Measurements from ENCODE around the gene SCYGR1. TPM values are rescaled to one million over a fixed set of nuclear protein-coding genes. Genes with fewer than 3 reads are reported as not detected.
"Not testable (repeated sequence)": the region's sequence is repeated elsewhere in the genome, so short reads cannot be mapped to it uniquely, and the experiment has no call there.

Gene SCYGR1
- total RNA-seq, 2 donors from 2014 or later = not detected

GRCh38 chr2:227394401-227394800 is 6.7 kb upstream of the SCYGR1 start:
- no peaks in the 10 kb centered on the region for H3K9me3 Mint-ChIP-seq
- no peak overlapping the region for H3K27ac Mint-ChIP-seq
- H3K4me1 Mint-ChIP-seq (ENCODE audit: low read depth in 2 of 2) = peaks cover 3 to 5% of the 10 kb centered on the region in 2 donors
- no peaks in the 10 kb centered on the region for H3K36me3 Mint-ChIP-seq
- H3K27me3 Mint-ChIP-seq = peaks cover 5 to 7% of the 10 kb centered on the region in 2 donors
- no peak for DNase-seq (ENCODE audit: low spot score)
- no peak for ATAC-seq
- H3K4me3 Mint-ChIP-seq = no peak overlapping the region

- Mint-ChIP-seq H3K36me3 (no peaks in the 10 kb centered on the region), H3K27me3 (peaks cover 7% of the 10 kb centered on the region in 2 donors), H3K4me3 (no peak overlapping the region), H3K9me3 (no peaks in the 10 kb centered on the region), H3K4me1 (ENCODE audit: low read depth in 2 of 2) (no peaks in the 10 kb centered on the region), H3K27ac (no peak overlapping the region)
- ATAC-seq (no peak), DNase-seq (ENCODE audit: low spot score) (no peak)
Measured at GRCh38 chr2:227390468-227391256, 2.9 kb upstream of the SCYGR1 start.

GRCh38 chr2:227389661-227390060 is 1.9 kb upstream of the SCYGR1 start:
- no peak for DNase-seq (ENCODE audit: low spot score)
- Mint-ChIP-seq H3K9me3 (no peaks in the 10 kb centered on the region), H3K27ac (no peak overlapping the region), H3K4me3 (no peak overlapping the region), H3K36me3 (no peaks in the 10 kb centered on the region), H3K27me3 (peaks cover 7% of the 10 kb centered on the region in 2 donors), H3K4me1 (ENCODE audit: low read depth in 2 of 2) (no peaks in the 10 kb centered on the region)
- no peak for ATAC-seq

GRCh38 chr2:227389231-227389630 is 1.5 kb upstream of the SCYGR1 start:
- no peaks in the 10 kb centered on the region for H3K4me1 Mint-ChIP-seq (ENCODE audit: low read depth in 2 of 2)
- DNase-seq (ENCODE audit: low spot score) (no peak), ATAC-seq (no peak)
- no peaks in the 10 kb centered on the region for H3K36me3 Mint-ChIP-seq
- H3K27ac Mint-ChIP-seq = no peak overlapping the region
- no peaks in the 10 kb centered on the region for H3K9me3 Mint-ChIP-seq
- peaks cover 7% of the 10 kb centered on the region in 2 donors for H3K27me3 Mint-ChIP-seq
- no peak overlapping the region for H3K4me3 Mint-ChIP-seq

- Mint-ChIP-seq H3K4me1 (ENCODE audit: low read depth in 2 of 2) (no peaks in the 10 kb centered on the region), H3K4me3 (no peak overlapping the region), H3K9me3 (no peaks in the 10 kb centered on the region), H3K27ac (no peak overlapping the region), H3K36me3 (no peaks in the 10 kb centered on the region), H3K27me3 (peaks cover 10 to 12% of the 10 kb centered on the region in 2 donors)
- ATAC-seq = no peak
- DNase-seq (ENCODE audit: low spot score) = no peak
Measured at GRCh38 chr2:227388537-227389011, 825 bp upstream of the SCYGR1 start.

GRCh38 chr2:227386630-227387029 is 1.1 kb downstream of the SCYGR1 start:
- H3K4me1 Mint-ChIP-seq (ENCODE audit: low read depth in 2 of 2) = no peaks in the 10 kb centered on the region
- no peak overlapping the region for H3K4me3 Mint-ChIP-seq
- H3K27ac Mint-ChIP-seq = no peak overlapping the region
- peaks cover 15 to 16% of the 10 kb centered on the region in 2 donors for H3K27me3 Mint-ChIP-seq
- no peaks in the 10 kb centered on the region for H3K36me3 Mint-ChIP-seq
- H3K9me3 Mint-ChIP-seq = no peaks in the 10 kb centered on the region
- ATAC-seq = no peak
- no peak for DNase-seq (ENCODE audit: low spot score)

- ATAC-seq (no peak), DNase-seq (ENCODE audit: low spot score) (no peak)
- H3K9me3 Mint-ChIP-seq = no peaks in the 10 kb centered on the region
- no peak overlapping the region for H3K27ac Mint-ChIP-seq
- H3K4me1 Mint-ChIP-seq (ENCODE audit: low read depth in 2 of 2) = no peaks in the 10 kb centered on the region
- H3K36me3 Mint-ChIP-seq = no peaks in the 10 kb centered on the region
- H3K4me3 Mint-ChIP-seq = no peak overlapping the region
- H3K27me3 Mint-ChIP-seq = peaks cover 18 to 26% of the 10 kb centered on the region in 2 donors
Measured at GRCh38 chr2:227383686-227384085, 4.1 kb downstream of the SCYGR1 start.

GRCh38 chr2:227382241-227382835 is 5.4 kb downstream of the SCYGR1 start:
- not testable (repeated sequence) for H3K9me3 Mint-ChIP-seq; H3K4me1 Mint-ChIP-seq (ENCODE audit: low read depth in 2 of 2); ATAC-seq; H3K36me3 Mint-ChIP-seq; DNase-seq (ENCODE audit: low spot score); H3K4me3 Mint-ChIP-seq; H3K27ac Mint-ChIP-seq
- H3K27me3 Mint-ChIP-seq = peaks cover 20 to 29% of the 10 kb centered on the region in 2 donors

GRCh38 chr2:227379095-227379494 is 8.7 kb downstream of the SCYGR1 start, which contains the start of gene TM4SF20:
Gene TM4SF20, minus strand, starts transcription at chr2:227379306. Its CDS starts 38 bp downstream, at chr2:227379268.
- H3K27me3 Mint-ChIP-seq = peaks cover 16 to 31% of the 10 kb centered on the region in 2 donors
- H3K36me3 Mint-ChIP-seq = no peaks in the 10 kb centered on the region
- ATAC-seq = no peak
- H3K9me3 Mint-ChIP-seq = no peaks in the 10 kb centered on the region
- no peak within 1 kb of the TSS for H3K4me3 Mint-ChIP-seq
- H3K4me1 Mint-ChIP-seq (ENCODE audit: low read depth in 2 of 2) = peaks cover 0 to 4% of the 10 kb centered on the region in 2 donors
- no peak within 1 kb of the TSS for H3K27ac Mint-ChIP-seq
- DNase-seq (ENCODE audit: low spot score) = no peak

GRCh38 chr2:227378371-227378782 is 9.4 kb downstream of the SCYGR1 start:
- Mint-ChIP-seq H3K36me3 (no peaks in the 10 kb centered on the region), H3K27ac (no peak overlapping the region), H3K4me1 (ENCODE audit: low read depth in 2 of 2) (peaks cover 0 to 4% of the 10 kb centered on the region in 2 donors), H3K4me3 (no peak overlapping the region), H3K27me3 (peaks cover 14 to 24% of the 10 kb centered on the region in 2 donors), H3K9me3 (no peaks in the 10 kb centered on the region)
- ATAC-seq (no peak), DNase-seq (ENCODE audit: low spot score) (no peak)

GRCh38 chr2:227377467-227378351 is 10.0 kb downstream of the SCYGR1 start:
- Mint-ChIP-seq H3K27ac (no peak overlapping the region), H3K9me3 (no peaks in the 10 kb centered on the region), H3K27me3 (peaks cover 19 to 29% of the 10 kb centered on the region in 2 donors), H3K36me3 (no peaks in the 10 kb centered on the region), H3K4me1 (ENCODE audit: low read depth in 2 of 2) (peaks cover 3 to 4% of the 10 kb centered on the region in 2 donors), H3K4me3 (no peak overlapping the region)
- DNase-seq (ENCODE audit: low spot score) (no peak), ATAC-seq (no peak)

- no peaks in the 10 kb centered on the region for H3K9me3 Mint-ChIP-seq
- no peak overlapping the region for H3K27ac Mint-ChIP-seq
- no peaks in the 10 kb centered on the region for H3K36me3 Mint-ChIP-seq
- H3K4me1 Mint-ChIP-seq (ENCODE audit: low read depth in 2 of 2) = peaks cover 3 to 4% of the 10 kb centered on the region in 2 donors
- DNase-seq (ENCODE audit: low spot score) = no peak
- no peak overlapping the region for H3K4me3 Mint-ChIP-seq
- peaks cover 13 to 30% of the 10 kb centered on the region in 2 donors for H3K27me3 Mint-ChIP-seq
- no peak for ATAC-seq
Measured at GRCh38 chr2:227376656-227377396, 10.9 kb downstream of the SCYGR1 start.

GRCh38 chr2:227374158-227374557 is 13.6 kb downstream of the SCYGR1 start:
- Mint-ChIP-seq H3K4me3 (peak overlapping the region; percentile 35), H3K9me3 (no peaks in the 10 kb centered on the region), H3K27ac (peak overlapping the region in 1 of 2 donors; percentile 51), H3K27me3 (peaks cover 7 to 23% of the 10 kb centered on the region in 2 donors), H3K36me3 (no peaks in the 10 kb centered on the region), H3K4me1 (ENCODE audit: low read depth in 2 of 2) (peaks cover 3 to 4% of the 10 kb centered on the region in 2 donors)
- peak; percentile 76 to 92 for ATAC-seq
- no peak for DNase-seq (ENCODE audit: low spot score)
